HCT116 (cell line): ENCODE measurements around the gene BPIFB6. TPM values are rescaled to one million over a fixed set of nuclear protein-coding genes. Genes with fewer than 3 reads are reported as not detected.

ENCODE experiments used
- ATAC-seq: fragments of 200-7000 bp; cut with Tn5 transposase; 2 replicates; pipeline ENCODE4 v1.9.1; 2020; ENCODE audit warnings: mild to moderate bottlenecking, moderate library complexity
- BruUV-seq: library from RNA; stranded (reverse); fragments of 400-500 nt; replicated peaks from 2 replicates; lab custom pipeline; 2021; lab: Mats Ljungman, UMichigan
- CTCF ChIA-PET: fragments of 300-600 bp; sonication (Branson Sonifier 250); formaldehyde crosslinking; loops from one replicate; lab custom pipeline; 2021; ENCODE audit warnings: antibody characterized with exemption; lab: Charles Lee
- POLR2A ChIA-PET: fragments of 300-600, 350-600 bp; sonication (Branson Sonifier 250); formaldehyde crosslinking; loops from one replicate; lab custom pipeline; 2021; ENCODE audit warnings: antibody characterized with exemption; lab: Charles Lee
- RAD21 ChIA-PET, 2 experiments: fragments of 300-600 bp; sonication (Branson Sonifier 250); formaldehyde crosslinking; loops; one replicate each; lab custom pipeline; 2023; ENCODE audit warnings: low total read pairs in 2 of 2; ENCODE audit not compliant: uncharacterized antibody in 2 of 2, unreplicated experiment in 2 of 2, low non-redundant PET in 1 of 2; lab: Charles Lee
- DNase-seq: peaks from one replicate; pipeline ENCODE4 v3.0.0-alpha.2; 2010; ENCODE audit warnings: low read depth, low spot score
- H2AFZ ChIP-seq: fragments of 200-600 bp; shearing (Covaris generic), sonication (generic); 2 replicates; pipeline ENCODE4 v1.6.1; 2017; ENCODE audit warnings: low read depth, mixed run types, mixed read lengths, antibody characterized with exemption, low read length; ENCODE audit not compliant: poor library complexity, severe bottlenecking
- H3K27ac ChIP-seq: 2 replicates; pipeline ENCODE4 v1.5.1; 2012; ENCODE audit warnings: low read depth, low read length
- H3K27me3 ChIP-seq: fragments of 200-600 bp; sonication (generic); 2 replicates; pipeline ENCODE4 v1.6.1; 2016; ENCODE audit warnings: mixed run types, low read length, mixed read lengths; ENCODE audit not compliant: insufficient read depth
- H3K36me3 ChIP-seq, 2 experiments: fragments of 200-500 bp in 1 of 2; fragments of 200-600 bp in 1 of 2; sonication (Bioruptor generic) in 1 of 2; sonication (generic) in 1 of 2; 2 replicates each; pipeline versions ENCODE4 v1.5.1 to v1.6.1; 2014 to 2016; ENCODE audit warnings: low read length in 2 of 2, inconsistent platforms in 1 of 2, mixed read lengths in 1 of 2, mixed run types in 1 of 2; ENCODE audit not compliant: insufficient read depth in 2 of 2, control insufficient read depth in 1 of 2
- H3K4me1 ChIP-seq, 2 experiments: fragments of 200-600 bp in 1 of 2; sonication (generic) in 1 of 2; 2 replicates each; pipeline versions ENCODE4 v1.5.1 to v1.6.1; 2012 to 2017; ENCODE audit warnings: low read length in 2 of 2, inconsistent platforms in 1 of 2, mild to moderate bottlenecking in 1 of 2, mixed read lengths in 1 of 2, mixed run types in 1 of 2, moderate library complexity in 1 of 2; ENCODE audit not compliant: insufficient read depth in 2 of 2, control insufficient read depth in 1 of 2
- H3K4me2 ChIP-seq: fragments of 200-600 bp; sonication (generic); 2 replicates; pipeline ENCODE4 v1.6.1; 2017; ENCODE audit warnings: mixed run types, low read length, mixed read lengths
- H3K4me3 ChIP-seq, 2 experiments: fragments of 200-600 bp in 1 of 2; sonication (generic) in 1 of 2; replicated peaks in 1 of 2; 2 replicates each; pipeline ENCODE4 v1.5.1; 2011 to 2016; ENCODE audit warnings: low read length in 2 of 2, control low read depth in 1 of 2, low read depth in 1 of 2, mild to moderate bottlenecking in 1 of 2, mixed read lengths in 1 of 2, mixed run types in 1 of 2
- H3K79me2 ChIP-seq: fragments of 200-600 bp; sonication (generic); 2 replicates; pipeline ENCODE4 v1.6.1; 2017; ENCODE audit warnings: mild to moderate bottlenecking, mixed run types, low read length, moderate library complexity, mixed read lengths; ENCODE audit not compliant: insufficient read depth
- H3K9ac ChIP-seq: fragments of 200-600 bp; sonication (generic); 2 replicates; pipeline ENCODE4 v1.6.1; 2016; ENCODE audit warnings: low read length, mixed read lengths
- H3K9me2 ChIP-seq: fragments of 200-600 bp; sonication (generic), shearing (Covaris generic); 2 replicates; pipeline ENCODE4 v1.6.1; 2017; ENCODE audit warnings: mixed run types, mild to moderate bottlenecking, moderate library complexity; ENCODE audit not compliant: insufficient read depth
- H3K9me3 ChIP-seq, 2 experiments: fragments of 200-500 bp in 1 of 2; fragments of 200-600 bp in 1 of 2; sonication (Bioruptor generic) in 1 of 2; sonication (generic) in 1 of 2; 2 replicates each; pipeline ENCODE4 v1.6.1; 2014 to 2017; ENCODE audit warnings: low read length in 2 of 2, mixed read lengths in 2 of 2, inconsistent platforms in 1 of 2, low read depth in 1 of 2, mild to moderate bottlenecking in 1 of 2, mixed run types in 1 of 2, moderate library complexity in 1 of 2; ENCODE audit not compliant: control insufficient read depth in 1 of 2, insufficient read depth in 1 of 2
- H4K20me1 ChIP-seq: fragments of 200-600 bp; sonication (generic), shearing (Covaris generic); 2 replicates; pipeline ENCODE4 v1.6.1; 2017; ENCODE audit warnings: mixed run types, mild to moderate bottlenecking, moderate library complexity; ENCODE audit not compliant: insufficient read depth
- ATF3 ChIP-seq: IDR thresholded peaks from 2 replicates; pipeline ENCODE4 v1.6.1; 2012
- CBX3 ChIP-seq: IDR thresholded peaks from 2 replicates; pipeline ENCODE4 v1.6.1; 2012; ENCODE audit warnings: low read depth
- CEBPB ChIP-seq: IDR thresholded peaks from 2 replicates; pipeline ENCODE4 v1.6.1; 2012; ENCODE audit warnings: low read depth
- CTCF ChIP-seq, 3 experiments: fragments of 200-600 bp in 1 of 3; sonication (generic) in 1 of 3; IDR thresholded peaks in 2 of 3; conservative IDR thresholded peaks in 1 of 3; 2 replicates each; pipeline ENCODE4 v1.5.1; 2012 to 2017; ENCODE audit warnings: low read depth in 2 of 3, low read length in 2 of 3, antibody characterized with exemption in 1 of 3, borderline replicate concordance in 1 of 3, control low read depth in 1 of 3, mild to moderate bottlenecking in 1 of 3, mixed read lengths in 1 of 3, mixed run types in 1 of 3, moderate library complexity in 1 of 3; ENCODE audit not compliant: insufficient read depth in 1 of 3
- EGR1 ChIP-seq: IDR thresholded peaks from 2 replicates; pipeline ENCODE4 v1.6.1; 2012; ENCODE audit warnings: low read depth
- ELF1 ChIP-seq: IDR thresholded peaks from 2 replicates; pipeline ENCODE4 v1.6.1; 2012; ENCODE audit warnings: low read depth, borderline replicate concordance
- FOSL1 ChIP-seq: IDR thresholded peaks from 2 replicates; pipeline ENCODE4 v1.6.1; 2012; ENCODE audit warnings: low read depth
- SIN3A ChIP-seq: IDR thresholded peaks from 2 replicates; pipeline ENCODE4 v1.6.1; 2012; ENCODE audit warnings: low read depth
- SP1 ChIP-seq: IDR thresholded peaks from 2 replicates; pipeline ENCODE4 v1.6.1; 2012; ENCODE audit warnings: low read depth
- SRF ChIP-seq: IDR thresholded peaks from 2 replicates; pipeline ENCODE4 v1.6.1; 2012; ENCODE audit warnings: low read depth
- TCF7L2 ChIP-seq: IDR thresholded peaks from 2 replicates; pipeline ENCODE4 v1.7.0; 2011; ENCODE audit warnings: borderline replicate concordance, inconsistent platforms; ENCODE audit not compliant: insufficient read depth, insufficient read length; ENCODE audit errors: extremely low read depth
- YY1 ChIP-seq: IDR thresholded peaks from 2 replicates; pipeline ENCODE4 v1.6.1; 2011; ENCODE audit warnings: low read length, low read depth, moderate library complexity, mild to moderate bottlenecking; ENCODE audit not compliant: insufficient replicate concordance; ENCODE audit errors: extremely low read depth
- ZFX ChIP-seq: fragments of 450-650 bp; IDR thresholded peaks from 2 replicates; pipeline ENCODE4 v1.6.1; 2017
- ZNF274 ChIP-seq: fragments of 200-500 bp; sonication (Bioruptor generic); IDR thresholded peaks from 2 replicates; pipeline ENCODE4 v1.6.1; 2014; ENCODE audit warnings: mild to moderate bottlenecking, low read depth, low read length, inconsistent platforms
- intact Hi-C: fragments of 100-400 bp; cut with micrococcal nuclease; formaldehyde crosslinking; loops from 2 replicates; pipeline ENCODE4 v1.10.0; 2022
- total RNA-seq: library from RNA; stranded (reverse); gene quantifications from one replicate; pipeline ENCODE4 v1.2.1, GENCODE V29; 2021; ENCODE audit not compliant: unreplicated experiment
- TF ChIP-seq, protein P1 (sequence below): IDR thresholded peaks from 2 replicates; pipeline ENCODE4 v1.6.1; 2012
- TF ChIP-seq, protein P2 (sequence below): IDR thresholded peaks from 2 replicates; pipeline ENCODE4 v1.6.1; 2011; ENCODE audit warnings: mild to moderate bottlenecking, low read length, moderate library complexity; ENCODE audit not compliant: insufficient replicate concordance; ENCODE audit errors: extremely low read depth

Gene BPIFB6
- total RNA-seq, 1 experiment from 2014 or later, result not detected

DNA sequence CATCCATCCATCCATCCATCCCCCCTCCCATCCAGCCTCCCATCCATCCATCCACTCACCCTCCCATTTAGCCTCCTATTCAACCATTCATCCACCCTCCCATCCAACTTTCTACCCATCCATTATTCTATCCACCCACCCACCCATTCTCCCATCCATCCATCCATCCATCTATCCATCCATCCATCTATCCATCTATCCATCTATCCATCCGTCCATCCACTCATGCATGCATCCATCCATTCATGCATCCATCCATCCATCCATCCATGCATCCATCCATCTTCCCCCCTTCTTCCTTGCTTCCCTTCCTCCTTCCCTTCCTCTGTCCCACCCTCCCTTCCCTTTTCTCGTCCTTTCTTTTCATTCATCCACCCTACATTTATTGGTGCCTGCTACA, 43.2 kb downstream of the BPIFB6 start:
- ChIA-PET RAD21 (no interaction called here), CTCF (interaction anchor here (0.8 kb wide), 1 partner anchor 129 kb away, joined by 3 read pairs; no protein-coding TSS in a partner anchor), POLR2A (no interaction called here)
- no peak for ATAC-seq
- H3K4me3 ChIP-seq, result no peak overlapping the region
- no peaks in the 10 kb centered on the region for H3K9me2 ChIP-seq
- H3K4me1 ChIP-seq, result peaks cover 8 to 17% of the 10 kb centered on the region in 2 experiments; a peak in 3 of 4 replicates
- no peak overlapping the region for H3K9ac ChIP-seq
- no peaks in the 10 kb centered on the region for H3K36me3 ChIP-seq
- H3K27ac ChIP-seq, result no peak overlapping the region
- H2AFZ ChIP-seq, result no peak overlapping the region
- no peak for TF ChIP-seq CBX3
- no peak for TF ChIP-seq ZFX
- TF ChIP-seq SIN3A, result no peak
- TF ChIP-seq EGR1, result no peak
- no peak for TF ChIP-seq ELF1
- TF ChIP-seq CTCF (IDR thresholded peaks at IDR 0.05 in 2 of 3, conservative IDR thresholded peaks at IDR 0.05 in 1 of 3; ENCODE audit: borderline replicate concordance in 1 of 3, insufficient read depth in 1 of 3, low read depth in 2 of 3, low read length in 2 of 3), result no peak
- no peak for TF ChIP-seq YY1
- TF ChIP-seq, protein P1, sequence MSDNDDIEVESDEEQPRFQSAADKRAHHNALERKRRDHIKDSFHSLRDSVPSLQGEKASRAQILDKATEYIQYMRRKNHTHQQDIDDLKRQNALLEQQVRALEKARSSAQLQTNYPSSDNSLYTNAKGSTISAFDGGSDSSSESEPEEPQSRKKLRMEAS, result no peak
- no peak for TF ChIP-seq CEBPB
- TF ChIP-seq, protein P2, sequence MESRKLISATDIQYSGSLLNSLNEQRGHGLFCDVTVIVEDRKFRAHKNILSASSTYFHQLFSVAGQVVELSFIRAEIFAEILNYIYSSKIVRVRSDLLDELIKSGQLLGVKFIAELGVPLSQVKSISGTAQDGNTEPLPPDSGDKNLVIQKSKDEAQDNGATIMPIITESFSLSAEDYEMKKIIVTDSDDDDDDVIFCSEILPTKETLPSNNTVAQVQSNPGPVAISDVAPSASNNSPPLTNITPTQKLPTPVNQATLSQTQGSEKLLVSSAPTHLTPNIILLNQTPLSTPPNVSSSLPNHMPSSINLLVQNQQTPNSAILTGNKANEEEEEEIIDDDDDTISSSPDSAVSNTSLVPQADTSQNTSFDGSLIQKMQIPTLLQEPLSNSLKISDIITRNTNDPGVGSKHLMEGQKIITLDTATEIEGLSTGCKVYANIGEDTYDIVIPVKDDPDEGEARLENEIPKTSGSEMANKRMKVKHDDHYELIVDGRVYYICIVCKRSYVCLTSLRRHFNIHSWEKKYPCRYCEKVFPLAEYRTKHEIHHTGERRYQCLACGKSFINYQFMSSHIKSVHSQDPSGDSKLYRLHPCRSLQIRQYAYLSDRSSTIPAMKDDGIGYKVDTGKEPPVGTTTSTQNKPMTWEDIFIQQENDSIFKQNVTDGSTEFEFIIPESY, result no peak
- TF ChIP-seq SP1, result no peak
- no peak for TF ChIP-seq ATF3
- TF ChIP-seq FOSL1, result no peak
- TF ChIP-seq SRF, result no peak
- TF ChIP-seq ZNF274, result no peak
- TF ChIP-seq TCF7L2, result no peak
- H4K20me1 ChIP-seq, result no peaks in the 10 kb centered on the region
- no peak overlapping the region for H3K4me2 ChIP-seq
- no peaks in the 10 kb centered on the region for H3K79me2 ChIP-seq
- BruUV-seq, result no TSS peak
- DNase-seq, result no peak
- no peaks in the 10 kb centered on the region for H3K9me3 ChIP-seq
- intact Hi-C loops, result loop anchor here (5.0 kb wide), 1 partner anchor 282 kb away; no protein-coding TSS in a partner anchor
- H3K27me3 ChIP-seq, result no peaks in the 10 kb centered on the region
